Endodermal cell (in vitro differentiated cells): Measurements from ENCODE around the gene COA8. TPM values are rescaled to one million over a fixed set of nuclear protein-coding genes. Genes with fewer than 3 reads are reported as not detected.

Source experiments
- DNase-seq: peaks from one replicate; pipeline ENCODE4 v3.0.0-alpha.2; 2017
- H3K27ac ChIP-seq: 2 replicates; pipeline ENCODE4 v1.5.1; 2013; ENCODE audit warnings: mild to moderate bottlenecking, low read depth, low read length, moderate library complexity
- H3K27me3 ChIP-seq: 2 replicates; pipeline ENCODE4 v1.6.1; 2013; ENCODE audit warnings: mild to moderate bottlenecking, low read length, moderate library complexity; ENCODE audit not compliant: insufficient read depth, control insufficient read depth, poor library complexity, severe bottlenecking
- H3K36me3 ChIP-seq: 2 replicates; pipeline ENCODE4 v1.7.0; 2013; ENCODE audit warnings: mild to moderate bottlenecking, low read length, moderate library complexity; ENCODE audit not compliant: control insufficient read depth, insufficient read depth
- H3K4me1 ChIP-seq: one replicate; pipeline ENCODE4 v1.7.0; 2013; ENCODE audit warnings: low read length; ENCODE audit not compliant: control insufficient read depth, insufficient read depth
- H3K4me3 ChIP-seq: 2 replicates; pipeline ENCODE4 v1.5.1; 2013; ENCODE audit warnings: mild to moderate bottlenecking, low read length, moderate library complexity
- H3K9ac ChIP-seq: 2 replicates; pipeline ENCODE4 v1.6.1; 2013; ENCODE audit warnings: mild to moderate bottlenecking, low read length, moderate library complexity; ENCODE audit not compliant: poor library complexity, severe bottlenecking; ENCODE audit errors: extremely low read depth
- H3K9me3 ChIP-seq: 2 replicates; pipeline ENCODE4 v1.6.1; 2013; ENCODE audit warnings: mild to moderate bottlenecking, low read length, moderate library complexity; ENCODE audit not compliant: control insufficient read depth
- H3K27ac Mint-ChIP-seq: 2 replicates; pipeline ENCODE4 v1.8.0; 2020; ENCODE audit warnings: mixed read lengths
- H3K27me3 Mint-ChIP-seq: 2 replicates; pipeline ENCODE4 v1.8.0; 2021; ENCODE audit warnings: mild to moderate bottlenecking, mixed read lengths; ENCODE audit not compliant: insufficient read depth
- H3K36me3 Mint-ChIP-seq: 2 replicates; pipeline ENCODE4 v1.8.0; 2020; ENCODE audit warnings: low read depth, mixed read lengths
- H3K4me1 Mint-ChIP-seq: 2 replicates; pipeline ENCODE4 v1.8.0; 2020; ENCODE audit warnings: mixed read lengths
- H3K4me3 Mint-ChIP-seq: 2 replicates; pipeline ENCODE4 v1.8.0; 2020; ENCODE audit warnings: mild to moderate bottlenecking, moderate library complexity, mixed read lengths
- H3K9me3 Mint-ChIP-seq: 2 replicates; pipeline ENCODE4 v1.8.0; 2020; ENCODE audit warnings: mild to moderate bottlenecking, mixed read lengths
- WGBS, 2 experiments: methylation state at CpG; one replicate each; pipeline versions ENCODE4 v1.1.5 to v1.1.7; 2013; ENCODE audit warnings: missing lambda C conversion rate in 2 of 2, mixed read lengths in 1 of 2; ENCODE audit not compliant: insufficient coverage in 1 of 2, insufficient read length in 1 of 2; 5-methylcytosine and 5-hydroxymethylcytosine counted together
- total RNA-seq, 2 donors: library from RNA; stranded (reverse); fragmentation: NEBNext Ultra II Directional in 1 of 2; extraction: Animal tissue kit (Norgen Biotek cat#: 25700) in 1 of 2; gene quantifications; 2 replicates in 1 of 2; 3 replicates in 1 of 2; pipeline ENCODE4 v1.2.1, GENCODE V29; 2021
- TF ChIP-seq, protein P1 (sequence below): fragments of 200-600 bp; sonication (generic); conservative IDR thresholded peaks from 2 replicates; pipeline ENCODE4 v1.5.0; 2021; ENCODE audit warnings: antibody characterized with exemption, mild to moderate bottlenecking

The COA8 gene
- total RNA-seq, 2 donors from 2014 or later = 30.1 to 39.8 TPM

DNA sequence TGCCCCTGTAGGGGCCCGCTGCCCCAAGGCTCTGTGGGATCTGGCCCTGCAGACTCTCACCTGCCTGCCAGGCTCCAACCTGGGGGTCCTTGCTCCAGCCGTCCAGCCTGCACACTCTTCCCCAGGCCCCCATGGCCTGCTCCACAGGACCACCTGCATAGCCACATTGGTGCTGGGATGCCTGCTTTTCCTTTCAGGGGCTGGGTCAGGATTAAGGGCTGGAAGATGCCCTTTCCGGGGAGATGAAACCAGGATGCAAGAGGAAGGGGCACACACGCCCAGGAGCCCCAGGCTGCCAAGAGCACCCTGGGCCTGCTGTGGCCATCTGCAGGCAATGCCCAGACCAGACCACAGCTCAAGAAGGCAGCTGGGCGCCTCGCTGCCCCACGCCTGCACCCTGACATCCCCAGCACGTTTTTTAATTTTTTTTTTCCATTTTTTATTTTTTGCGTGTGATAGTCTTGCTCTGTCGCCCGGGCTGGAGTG is 15.3 kb upstream of the COA8 start:
- Histone ChIP-seq H3K4me1 (peaks cover 9% of the 10 kb centered on the region), H3K4me3 (no peak overlapping the region), H3K9ac (no peak overlapping the region), H3K27ac (no peak overlapping the region), H3K36me3 (no peaks in the 10 kb centered on the region), H3K9me3 (no peaks in the 10 kb centered on the region), H3K27me3 (no peaks in the 10 kb centered on the region)
- Mint-ChIP-seq H3K4me1 (no peaks in the 10 kb centered on the region), H3K4me3 (no peak overlapping the region), H3K27me3 (no peaks in the 10 kb centered on the region), H3K36me3 (no peaks in the 10 kb centered on the region), H3K27ac (no peak overlapping the region), H3K9me3 (no peaks in the 10 kb centered on the region)
- 87 to 94% methylated on average over 11 of the region's 11 CpGs for WGBS, 2 experiments
- DNase-seq = no peak
- TF ChIP-seq, protein P1, sequence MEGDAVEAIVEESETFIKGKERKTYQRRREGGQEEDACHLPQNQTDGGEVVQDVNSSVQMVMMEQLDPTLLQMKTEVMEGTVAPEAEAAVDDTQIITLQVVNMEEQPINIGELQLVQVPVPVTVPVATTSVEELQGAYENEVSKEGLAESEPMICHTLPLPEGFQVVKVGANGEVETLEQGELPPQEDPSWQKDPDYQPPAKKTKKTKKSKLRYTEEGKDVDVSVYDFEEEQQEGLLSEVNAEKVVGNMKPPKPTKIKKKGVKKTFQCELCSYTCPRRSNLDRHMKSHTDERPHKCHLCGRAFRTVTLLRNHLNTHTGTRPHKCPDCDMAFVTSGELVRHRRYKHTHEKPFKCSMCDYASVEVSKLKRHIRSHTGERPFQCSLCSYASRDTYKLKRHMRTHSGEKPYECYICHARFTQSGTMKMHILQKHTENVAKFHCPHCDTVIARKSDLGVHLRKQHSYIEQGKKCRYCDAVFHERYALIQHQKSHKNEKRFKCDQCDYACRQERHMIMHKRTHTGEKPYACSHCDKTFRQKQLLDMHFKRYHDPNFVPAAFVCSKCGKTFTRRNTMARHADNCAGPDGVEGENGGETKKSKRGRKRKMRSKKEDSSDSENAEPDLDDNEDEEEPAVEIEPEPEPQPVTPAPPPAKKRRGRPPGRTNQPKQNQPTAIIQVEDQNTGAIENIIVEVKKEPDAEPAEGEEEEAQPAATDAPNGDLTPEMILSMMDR = no peak

DNA sequence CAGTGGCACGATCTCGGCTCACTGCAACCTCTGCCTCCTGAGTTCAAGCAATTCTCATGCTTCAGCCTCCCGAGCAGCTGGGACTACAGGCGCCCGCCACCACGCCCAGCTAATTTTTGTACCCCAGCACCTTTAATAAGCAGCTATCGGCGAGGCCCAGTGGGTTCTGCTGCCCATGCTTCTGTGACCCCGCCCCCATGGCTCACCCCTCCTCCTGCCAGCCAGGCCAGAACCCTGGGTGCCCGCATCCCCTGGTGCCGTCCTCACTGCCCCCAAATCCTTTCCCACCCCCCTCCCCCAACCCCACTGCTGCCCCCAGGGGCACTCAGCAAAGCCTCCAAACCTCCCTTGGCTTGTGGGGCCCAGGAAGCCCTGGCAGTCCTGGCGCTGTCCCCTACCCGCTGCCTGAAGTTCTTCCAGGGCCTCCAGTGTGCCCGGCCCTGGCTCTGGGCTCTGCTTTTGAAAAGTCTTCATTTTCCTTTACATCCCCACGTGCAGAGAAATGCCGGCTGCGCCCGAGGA is 14.8 kb upstream of the COA8 start:
- Mint-ChIP-seq H3K9me3 (no peaks in the 10 kb centered on the region), H3K4me1 (no peaks in the 10 kb centered on the region), H3K4me3 (no peak overlapping the region), H3K27ac (no peak overlapping the region), H3K36me3 (no peaks in the 10 kb centered on the region), H3K27me3 (no peaks in the 10 kb centered on the region)
- H3K4me1 ChIP-seq = peaks cover 4% of the 10 kb centered on the region
- H3K9me3 ChIP-seq = no peaks in the 10 kb centered on the region
- H3K27me3 ChIP-seq = no peaks in the 10 kb centered on the region
- H3K4me3 ChIP-seq = no peak overlapping the region
- TF ChIP-seq, protein P1 = no peak
- DNase-seq = no peak
- WGBS, 2 experiments = 86 to 94% methylated on average over 14 to 18 of the region's 18 CpGs
- no peak overlapping the region for H3K27ac ChIP-seq
- no peak overlapping the region for H3K9ac ChIP-seq
- no peaks in the 10 kb centered on the region for H3K36me3 ChIP-seq

DNA sequence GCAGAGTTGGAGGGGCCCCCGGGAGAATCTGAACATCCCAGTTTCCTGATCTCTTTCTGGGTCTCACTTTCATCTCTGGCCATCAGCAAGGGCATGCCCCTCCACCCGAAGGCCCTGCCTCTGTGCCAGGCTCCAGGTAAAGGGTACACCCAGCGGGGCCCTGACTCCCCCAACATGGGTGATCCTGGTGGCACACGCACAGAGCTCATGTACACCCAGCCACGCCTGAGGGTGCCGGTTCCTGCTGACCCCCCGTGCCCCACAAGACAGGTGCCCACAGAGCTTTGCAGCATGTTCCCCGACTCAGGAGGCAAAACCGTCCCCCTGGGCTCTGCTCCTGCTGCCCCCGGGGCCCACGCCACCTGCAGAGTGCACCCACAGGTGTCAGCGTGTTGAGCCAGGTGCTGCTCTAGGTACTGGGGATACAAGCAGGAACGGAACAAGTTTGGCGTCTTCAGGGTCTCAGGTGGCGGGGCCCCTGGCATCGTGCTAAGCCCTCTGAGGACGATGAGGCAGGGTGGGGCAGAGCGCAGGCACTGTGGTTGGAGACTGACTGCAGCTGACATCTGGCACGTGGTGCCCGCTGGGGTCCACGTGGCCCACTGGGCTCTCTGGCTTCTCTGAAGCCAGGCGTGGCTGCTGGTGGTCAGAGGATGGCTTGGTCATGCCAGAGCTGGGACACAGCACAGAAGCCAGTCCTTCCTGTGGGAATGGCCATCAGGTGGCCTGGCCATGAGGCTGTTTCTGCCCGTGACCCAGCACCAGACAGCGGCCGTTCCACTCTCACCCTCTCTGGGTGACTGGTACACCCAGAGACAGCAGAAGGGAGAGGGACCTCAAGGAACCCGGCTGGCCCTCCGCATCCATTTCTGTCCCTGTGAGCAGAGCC is 14.1 kb upstream of the COA8 start:
- no peak overlapping the region for H3K27ac ChIP-seq
- 93 to 94% methylated on average over 17 to 27 of the region's 27 CpGs for whole genome bisulfite sequencing, 2 experiments
- TF ChIP-seq, protein P1 = no peak
- no peak overlapping the region for H3K9ac ChIP-seq
- no peak overlapping the region for H3K4me3 Mint-ChIP-seq
- H3K27me3 ChIP-seq = no peaks in the 10 kb centered on the region
- H3K4me1 ChIP-seq = no peaks in the 10 kb centered on the region
- no peaks in the 10 kb centered on the region for H3K36me3 ChIP-seq
- H3K9me3 Mint-ChIP-seq = no peaks in the 10 kb centered on the region
- no peak overlapping the region for H3K27ac Mint-ChIP-seq
- no peaks in the 10 kb centered on the region for H3K27me3 Mint-ChIP-seq
- no peaks in the 10 kb centered on the region for H3K36me3 Mint-ChIP-seq
- DNase-seq = no peak
- no peak overlapping the region for H3K4me3 ChIP-seq
- no peaks in the 10 kb centered on the region for H3K9me3 ChIP-seq
- H3K4me1 Mint-ChIP-seq = no peaks in the 10 kb centered on the region
